Measurements from ENCODE around the gene RAB25. TPM values are rescaled to one million over a fixed set of nuclear protein-coding genes. Genes with fewer than 3 reads are reported as not detected.

RAB25 gene
- total and polyA plus RNA-seq, 2 of the 13 experiments (the other 11 are each of a cell fraction or from before 2014, with no cell fraction given) = 0.20 to 0.22 TPM

DNA sequence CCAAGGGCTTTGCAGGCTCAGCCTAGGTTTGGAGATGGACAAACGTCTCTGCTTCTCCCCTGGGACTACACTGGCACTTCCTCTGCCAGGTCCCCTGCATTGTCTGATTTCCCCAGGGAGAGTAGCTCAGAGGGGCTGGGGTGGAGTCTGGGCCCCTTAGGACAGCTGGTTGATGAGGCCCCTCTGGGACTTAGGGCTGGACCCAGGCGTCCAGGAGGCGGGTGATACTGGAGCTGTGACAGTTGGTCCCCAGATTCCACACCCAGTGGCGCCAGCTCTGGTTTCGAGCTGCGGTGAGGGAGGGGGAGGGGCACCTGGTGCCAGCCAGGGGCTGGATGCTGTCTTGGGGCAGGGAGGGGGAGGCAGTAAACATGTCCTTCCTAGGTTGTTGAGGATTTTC is 28.7 kb downstream of the RAB25 start:
- no peak for ATAC-seq
- intact Hi-C loops (cut with micrococcal nuclease; ENCODE audit: unreplicated experiment) = loop anchor here (1.0 kb wide), 2 partner anchors 41 to 136 kb away; no protein-coding TSS in a partner anchor
- no peak for TF ChIP-seq TBX2 (CRISPR knock-in tag; IDR thresholded peaks at IDR 0.05; ENCODE audit: borderline replicate concordance)

GRCh38 chr1:156090138-156090839 is 29.3 kb downstream of the RAB25 start:
- ATAC-seq = peak; percentile 25
- CTCF ChIA-PET (ENCODE audit: low intra/inter-chr PET ratio, low total read pairs) = interaction anchor here (0.9 to 3.3 kb wide), 4 partner anchors 33 to 169 kb away, joined by 3 to 52 read pairs (median 4); no protein-coding TSS in a partner anchor

More for the DNA sequence above, 28.7 kb downstream of the RAB25 start:
- no peaks in the 10 kb centered on the region for H3K27me3 ChIP-seq (ENCODE audit: control insufficient read depth in 1 of 2, insufficient read depth in 2 of 2, low read length in 2 of 2)
- peaks cover 56% of the 10 kb centered on the region for H3K4me1 ChIP-seq (ENCODE audit: insufficient read depth, low read length)
- CTCF ChIA-PET (ENCODE audit: low intra/inter-chr PET ratio, low total read pairs) = interaction anchor here (0.7 to 3.3 kb wide), 4 partner anchors 18 to 170 kb away, joined by 3 to 52 read pairs (median 3); no protein-coding TSS in a partner anchor
- H3K9me3 ChIP-seq (ENCODE audit: low read length) = no peaks in the 10 kb centered on the region
- H3K9ac ChIP-seq (ENCODE audit: insufficient read depth, low read depth, low read length) = no peak overlapping the region
- no peak overlapping the region for H3K4me2 ChIP-seq (ENCODE audit: low read depth, low read length)
- H3K36me3 ChIP-seq (replicated peaks in 1 of 2; ENCODE audit: control insufficient read depth in 1 of 2, insufficient read depth in 2 of 2, low read length in 2 of 2) = peaks cover 2% of the 10 kb centered on the region in 2 experiments; a peak in 1 of 5 replicates
- POLR2A ChIA-PET = interaction anchor here (11.0 kb wide), 1 partner anchor 39 kb away, joined by 113 read pairs; no protein-coding TSS in a partner anchor
- H2AFZ ChIP-seq (ENCODE audit: low read length) = no peak overlapping the region
- DNase-seq (ENCODE audit: low spot score) (no peak), FAIRE-seq (no peak)
- in situ Hi-C loops (cut with HindIII; ENCODE audit: extremely low pct_ligation_motif_present, low pct_unique_long_range_greater_than_20kb) = no loop called here
- 100% methylated on average over 2 of the region's 6 CpGs for WGBS (ENCODE audit: low lambda C conversion rate)
- H3K79me2 ChIP-seq (ENCODE audit: insufficient read depth, low read length) = no peaks in the 10 kb centered on the region
- no peaks in the 10 kb centered on the region; the same call in 1 of the 2 replicates for H4K20me1 ChIP-seq (ENCODE audit: insufficient read depth, low read length)
- no TSS peak for BruUV-seq (replicated peaks)
- H3K27ac ChIP-seq (ENCODE audit: extremely low read length, insufficient read depth, low read length) = no peak overlapping the region
- H3K4me3 ChIP-seq (replicated peaks in 1 of 3; ENCODE audit: insufficient read depth in 1 of 3, low read depth in 2 of 3, low read length in 3 of 3) = no peak overlapping the region

More at GRCh38 chr1:156090138-156090839, 29.3 kb downstream of the RAB25 start:
- no peaks in the 10 kb centered on the region for H3K27me3 ChIP-seq (ENCODE audit: control insufficient read depth in 1 of 2, insufficient read depth in 2 of 2, low read length in 2 of 2)
- H3K4me2 ChIP-seq (ENCODE audit: low read depth, low read length) = no peak overlapping the region
- POLR2A ChIA-PET = interaction anchor here (0.8 to 11.0 kb wide), 3 partner anchors 38 to 123 kb away, joined by 3 to 113 read pairs (median 4); partner anchors contain the start of gene PMF1
- no peak overlapping the region for H3K9ac ChIP-seq (ENCODE audit: insufficient read depth, low read depth, low read length)
- H3K27ac ChIP-seq (ENCODE audit: extremely low read length, insufficient read depth, low read length) = no peak overlapping the region
- no peak overlapping the region for H2AFZ ChIP-seq (ENCODE audit: low read length)
- intact Hi-C loops (cut with micrococcal nuclease; ENCODE audit: unreplicated experiment) = loop anchor here (1.0 kb wide), 2 partner anchors 40 to 135 kb away; no protein-coding TSS in a partner anchor
- peaks cover 2% of the 10 kb centered on the region in 2 experiments; a peak in 1 of 5 replicates for H3K36me3 ChIP-seq (replicated peaks in 1 of 2; ENCODE audit: control insufficient read depth in 1 of 2, insufficient read depth in 2 of 2, low read length in 2 of 2)
- BruUV-seq (replicated peaks) = no TSS peak
- H3K9me3 ChIP-seq (ENCODE audit: low read length) = no peaks in the 10 kb centered on the region
- no peak for DNase-seq (ENCODE audit: low spot score)
- no peak overlapping the region for H3K4me3 ChIP-seq (replicated peaks in 1 of 3; ENCODE audit: insufficient read depth in 1 of 3, low read depth in 2 of 3, low read length in 3 of 3)
- in situ Hi-C loops (cut with HindIII; ENCODE audit: extremely low pct_ligation_motif_present, low pct_unique_long_range_greater_than_20kb) = no loop called here
- H3K79me2 ChIP-seq (ENCODE audit: insufficient read depth, low read length) = no peaks in the 10 kb centered on the region
- 61% methylated on average over 4 of the region's 5 CpGs for WGBS (ENCODE audit: low lambda C conversion rate)
- H4K20me1 ChIP-seq (ENCODE audit: insufficient read depth, low read length) = no peaks in the 10 kb centered on the region
- peaks cover 51% of the 10 kb centered on the region for H3K4me1 ChIP-seq (ENCODE audit: insufficient read depth, low read length)
- FAIRE-seq = no peak
- TF ChIP-seq, protein P1, sequence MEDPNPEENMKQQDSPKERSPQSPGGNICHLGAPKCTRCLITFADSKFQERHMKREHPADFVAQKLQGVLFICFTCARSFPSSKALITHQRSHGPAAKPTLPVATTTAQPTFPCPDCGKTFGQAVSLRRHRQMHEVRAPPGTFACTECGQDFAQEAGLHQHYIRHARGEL (CRISPR knock-in tag; IDR thresholded peaks at IDR 0.05) = 0 out of 2 replicates have a peak, but pooled peaks have one; percentile 2
- TF ChIP-seq HES4 (CRISPR knock-in tag; IDR thresholded peaks at IDR 0.05; ENCODE audit: borderline replicate concordance) (no peak), RBAK (CRISPR knock-in tag; IDR thresholded peaks at IDR 0.05) (0 out of 2 replicates have a peak, but pooled peaks have one; percentile 1), RFXAP (CRISPR knock-in tag; IDR thresholded peaks at IDR 0.05; ENCODE audit: borderline replicate concordance) (0 out of 2 replicates have a peak, but pooled peaks have one; percentile 22)
- TF ChIP-seq, protein P2, sequence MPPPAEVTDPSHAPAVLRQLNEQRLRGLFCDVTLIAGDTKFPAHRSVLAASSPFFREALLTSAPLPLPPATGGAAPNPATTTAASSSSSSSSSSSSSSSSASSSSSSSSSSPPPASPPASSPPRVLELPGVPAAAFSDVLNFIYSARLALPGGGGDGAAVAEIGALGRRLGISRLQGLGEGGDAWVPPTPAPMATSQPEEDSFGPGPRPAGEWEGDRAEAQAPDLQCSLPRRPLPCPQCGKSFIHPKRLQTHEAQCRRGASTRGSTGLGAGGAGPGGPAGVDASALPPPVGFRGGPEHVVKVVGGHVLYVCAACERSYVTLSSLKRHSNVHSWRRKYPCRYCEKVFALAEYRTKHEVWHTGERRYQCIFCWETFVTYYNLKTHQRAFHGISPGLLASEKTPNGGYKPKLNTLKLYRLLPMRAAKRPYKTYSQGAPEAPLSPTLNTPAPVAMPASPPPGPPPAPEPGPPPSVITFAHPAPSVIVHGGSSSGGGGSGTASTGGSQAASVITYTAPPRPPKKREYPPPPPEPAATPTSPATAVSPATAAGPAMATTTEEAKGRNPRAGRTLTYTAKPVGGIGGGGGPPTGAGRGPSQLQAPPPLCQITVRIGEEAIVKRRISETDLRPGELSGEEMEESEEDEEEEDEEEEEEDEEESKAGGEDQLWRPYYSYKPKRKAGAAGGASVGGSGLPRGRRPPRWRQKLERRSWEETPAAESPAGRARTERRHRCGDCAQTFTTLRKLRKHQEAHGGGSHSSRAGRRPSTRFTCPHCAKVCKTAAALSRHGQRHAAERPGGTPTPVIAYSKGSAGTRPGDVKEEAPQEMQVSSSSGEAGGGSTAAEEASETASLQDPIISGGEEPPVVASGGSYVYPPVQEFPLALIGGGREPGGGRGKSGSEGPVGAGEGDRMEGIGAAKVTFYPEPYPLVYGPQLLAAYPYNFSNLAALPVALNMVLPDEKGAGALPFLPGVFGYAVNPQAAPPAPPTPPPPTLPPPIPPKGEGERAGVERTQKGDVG (CRISPR knock-in tag; IDR thresholded peaks at IDR 0.05; ENCODE audit: borderline replicate concordance) = no peak
